Hepatocyte (in vitro differentiated cells): ENCODE data around the gene MAP3K8. TPM values are rescaled to one million over a fixed set of nuclear protein-coding genes. Genes with fewer than 3 reads are reported as not detected.

Source experiments
- DNase-seq: peaks from one replicate; pipeline ENCODE4 v3.0.0-alpha.2; 2016; ENCODE audit warnings: low spot score
- H2AFZ ChIP-seq: fragments of 200-600 bp; sonication (generic); 2 replicates; pipeline ENCODE4 v1.6.0; 2016; ENCODE audit warnings: antibody characterized with exemption, mild to moderate bottlenecking
- H3K27ac ChIP-seq: fragments of 200-600 bp; sonication (generic); 2 replicates; pipeline ENCODE4 v1.5.1; 2016; ENCODE audit warnings: mild to moderate bottlenecking
- H3K27me3 ChIP-seq: fragments of 200-600 bp; sonication (generic); 2 replicates; pipeline ENCODE4 v1.6.1; 2016
- H3K36me3 ChIP-seq: fragments of 200-600 bp; sonication (generic); replicated peaks from 2 replicates; pipeline ENCODE4 v1.5.1; 2016; ENCODE audit warnings: low read depth; ENCODE audit not compliant: insufficient read depth
- H3K4me1 ChIP-seq: fragments of 200-600 bp; sonication (generic); 2 replicates; pipeline ENCODE4 v1.5.1; 2016; ENCODE audit warnings: mild to moderate bottlenecking, moderate library complexity; ENCODE audit not compliant: insufficient read depth
- H3K4me2 ChIP-seq: fragments of 200-600 bp; sonication (generic); 2 replicates; pipeline ENCODE4 v1.6.0; 2016
- H3K4me3 ChIP-seq: fragments of 200-600 bp; sonication (generic); 2 replicates; pipeline ENCODE4 v1.5.1; 2016; ENCODE audit warnings: mild to moderate bottlenecking
- H3K79me2 ChIP-seq: fragments of 200-600 bp; sonication (generic); 2 replicates; pipeline ENCODE4 v1.6.0; 2017; ENCODE audit warnings: mild to moderate bottlenecking
- H3K9me2 ChIP-seq: fragments of 200-600 bp; sonication (generic); replicated peaks from 2 replicates; pipeline ENCODE4 v1.6.0; 2017; ENCODE audit warnings: mild to moderate bottlenecking; ENCODE audit not compliant: insufficient read depth
- H3K9me3 ChIP-seq: fragments of 200-600 bp; sonication (generic); 2 replicates; pipeline ENCODE4 v1.5.1; 2016; ENCODE audit warnings: low read depth, mild to moderate bottlenecking
- H4K20me1 ChIP-seq: fragments of 200-600 bp; sonication (generic); 2 replicates; pipeline ENCODE4 v1.6.0; 2016; ENCODE audit warnings: mild to moderate bottlenecking; ENCODE audit not compliant: insufficient read depth, poor library complexity, severe bottlenecking
- CTCF ChIP-seq: fragments of 200-600 bp; sonication (generic); IDR thresholded peaks from 2 replicates; pipeline ENCODE4 v1.5.1; 2016; ENCODE audit warnings: antibody characterized with exemption, mild to moderate bottlenecking; ENCODE audit not compliant: poor library complexity
- EZH2 ChIP-seq: fragments of 200-600 bp; sonication (generic); IDR thresholded peaks from 2 replicates; pipeline ENCODE4 v1.6.1; 2016; ENCODE audit warnings: antibody characterized with exemption, mild to moderate bottlenecking, borderline replicate concordance
- EZH2phosphoT487 ChIP-seq: fragments of 200-600 bp; sonication (generic); IDR thresholded peaks from one replicate; pipeline ENCODE4 v1.6.1; 2018; ENCODE audit warnings: antibody characterized with exemption, mild to moderate bottlenecking, low read depth, moderate library complexity; ENCODE audit not compliant: unreplicated experiment, severe bottlenecking
- WGBS: methylation state at CpG from one replicate; pipeline ENCODE4 v1.1.6; 2016; ENCODE audit warnings: low lambda C conversion rate; ENCODE audit errors: missing lambda C conversion rate; 5-methylcytosine and 5-hydroxymethylcytosine counted together
- polyA plus RNA-seq: library from polyadenylated mRNA; unstranded; fragments of >200 nt; fragmentation: Nextera tagmentation; extraction: Ambion mirVana; gene quantifications from 2 replicates; pipeline ENCODE4 v1.2.1, GENCODE V29; 2016
- total RNA-seq: library from RNA; depleted of rRNA; stranded (reverse); fragments of >200 nt; gene quantifications from 2 replicates; pipeline ENCODE4 v1.2.3, GENCODE V29; 2014

MAP3K8 gene
- total and polyA plus RNA-seq, 2 experiments from 2014 or later, result 23.0 to 40.0 TPM

GRCh38 chr10:30453764-30454527 is 20.0 kb downstream of the MAP3K8 start:
- TF ChIP-seq EZH2 (no peak), CTCF (no peak), EZH2phosphoT487 (no peak)
- H3K36me3 ChIP-seq, result no peaks in the 10 kb centered on the region
- H3K27ac ChIP-seq, result peak overlapping the region; percentile 76
- no peaks in the 10 kb centered on the region for H3K9me3 ChIP-seq
- no peak overlapping the region for H2AFZ ChIP-seq
- DNase-seq, result no peak
- no peaks in the 10 kb centered on the region for H3K79me2 ChIP-seq
- no peaks in the 10 kb centered on the region for H3K27me3 ChIP-seq
- H3K4me3 ChIP-seq, result no peak overlapping the region
- no peaks in the 10 kb centered on the region for H4K20me1 ChIP-seq
- H3K4me1 ChIP-seq, result no peaks in the 10 kb centered on the region
- no peaks in the 10 kb centered on the region for H3K9me2 ChIP-seq
- H3K4me2 ChIP-seq, result no peak overlapping the region
- 94% methylated on average over 6 of the region's 6 CpGs for WGBS

GRCh38 chr10:30454744-30455510 is 20.9 kb downstream of the MAP3K8 start:
- H3K4me1 ChIP-seq, result peaks cover 5% of the 10 kb centered on the region
- H3K4me3 ChIP-seq, result no peak overlapping the region
- H3K27ac ChIP-seq, result peak overlapping the region; percentile 76
- peak; percentile 28 for DNase-seq
- H2AFZ ChIP-seq, result no peak overlapping the region
- H3K9me2 ChIP-seq, result no peaks in the 10 kb centered on the region
- no peaks in the 10 kb centered on the region for H3K36me3 ChIP-seq
- no peaks in the 10 kb centered on the region for H3K79me2 ChIP-seq
- TF ChIP-seq CTCF (no peak), EZH2phosphoT487 (no peak), EZH2 (no peak)
- no peaks in the 10 kb centered on the region for H3K9me3 ChIP-seq
- no peaks in the 10 kb centered on the region for H4K20me1 ChIP-seq
- 61% methylated on average over 3 of the region's 3 CpGs for WGBS
- H3K27me3 ChIP-seq, result no peaks in the 10 kb centered on the region
- H3K4me2 ChIP-seq, result no peak overlapping the region

- DNase-seq, result no peak
- H3K4me3 ChIP-seq, result no peak overlapping the region
- H4K20me1 ChIP-seq, result no peaks in the 10 kb centered on the region
- no peak overlapping the region for H3K4me2 ChIP-seq
- H3K36me3 ChIP-seq, result no peaks in the 10 kb centered on the region
- H3K4me1 ChIP-seq, result peaks cover 5% of the 10 kb centered on the region
- H3K79me2 ChIP-seq, result no peaks in the 10 kb centered on the region
- peak overlapping the region; percentile 41 for H3K27ac ChIP-seq
- no peaks in the 10 kb centered on the region for H3K9me2 ChIP-seq
- H3K27me3 ChIP-seq, result no peaks in the 10 kb centered on the region
- TF ChIP-seq EZH2phosphoT487 (no peak), CTCF (no peak), EZH2 (no peak)
- H2AFZ ChIP-seq, result no peak overlapping the region
- H3K9me3 ChIP-seq, result no peaks in the 10 kb centered on the region
- WGBS, result 90% methylated on average over 4 of the region's 4 CpGs
These were observed 21.8 kb downstream of the MAP3K8 start for GRCh38 chr10:30455816-30456215.
